ENCODE results near the gene TXNL4B.

DNA sequence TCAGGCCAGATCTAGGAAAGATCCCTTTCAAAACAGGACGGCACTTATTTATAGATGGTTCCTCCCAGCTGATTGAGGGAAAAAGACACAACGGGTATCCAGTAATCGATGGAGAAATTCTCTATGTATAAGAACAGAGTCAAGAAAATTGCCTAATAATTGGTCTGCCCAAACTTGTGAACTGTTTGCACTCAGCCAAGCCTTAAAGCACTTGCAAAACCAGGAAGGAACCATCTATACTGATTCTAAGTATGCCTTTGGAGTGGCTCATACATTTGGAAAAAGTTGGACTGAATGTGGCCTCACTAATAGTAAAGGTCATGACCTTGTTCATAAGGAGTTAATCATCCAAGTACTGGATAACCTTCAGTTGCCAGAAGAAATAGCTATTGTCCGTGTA lies 24.5 kb downstream of the TXNL4B start:
- TF ChIP-seq, protein P1, sequence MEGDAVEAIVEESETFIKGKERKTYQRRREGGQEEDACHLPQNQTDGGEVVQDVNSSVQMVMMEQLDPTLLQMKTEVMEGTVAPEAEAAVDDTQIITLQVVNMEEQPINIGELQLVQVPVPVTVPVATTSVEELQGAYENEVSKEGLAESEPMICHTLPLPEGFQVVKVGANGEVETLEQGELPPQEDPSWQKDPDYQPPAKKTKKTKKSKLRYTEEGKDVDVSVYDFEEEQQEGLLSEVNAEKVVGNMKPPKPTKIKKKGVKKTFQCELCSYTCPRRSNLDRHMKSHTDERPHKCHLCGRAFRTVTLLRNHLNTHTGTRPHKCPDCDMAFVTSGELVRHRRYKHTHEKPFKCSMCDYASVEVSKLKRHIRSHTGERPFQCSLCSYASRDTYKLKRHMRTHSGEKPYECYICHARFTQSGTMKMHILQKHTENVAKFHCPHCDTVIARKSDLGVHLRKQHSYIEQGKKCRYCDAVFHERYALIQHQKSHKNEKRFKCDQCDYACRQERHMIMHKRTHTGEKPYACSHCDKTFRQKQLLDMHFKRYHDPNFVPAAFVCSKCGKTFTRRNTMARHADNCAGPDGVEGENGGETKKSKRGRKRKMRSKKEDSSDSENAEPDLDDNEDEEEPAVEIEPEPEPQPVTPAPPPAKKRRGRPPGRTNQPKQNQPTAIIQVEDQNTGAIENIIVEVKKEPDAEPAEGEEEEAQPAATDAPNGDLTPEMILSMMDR (IDR thresholded peaks at IDR 0.05 in 4 of 5, conservative IDR thresholded peaks at IDR 0.05 in 1 of 5): no peak
- TF ChIP-seq POLR2A (IDR thresholded peaks at IDR 0.05): no peak
